IMR-90 (cell line): ENCODE measurements around the gene TACC2.

ENCODE experiments used
- CHD1 ChIP-seq: IDR thresholded peaks from 2 replicates; pipeline ENCODE4 v1.6.1; 2012; ENCODE audit warnings: low read depth, low read length, improper control_type of control experiment
- CTCF ChIP-seq: conservative IDR thresholded peaks from 2 replicates; pipeline ENCODE4 v1.5.1; 2012; ENCODE audit warnings: mild to moderate bottlenecking, low read depth, low read length, improper control_type of control experiment
- POLR2A ChIP-seq: IDR thresholded peaks from 2 replicates; pipeline ENCODE4 v1.6.1; 2012; ENCODE audit warnings: mild to moderate bottlenecking, low read depth, low read length
- RAD21 ChIP-seq: IDR thresholded peaks from 2 replicates; pipeline ENCODE4 v1.6.1; 2012; ENCODE audit warnings: low read length, improper control_type of control experiment
- RCOR1 ChIP-seq: IDR thresholded peaks from 2 replicates; pipeline ENCODE4 v1.6.1; 2012; ENCODE audit warnings: mild to moderate bottlenecking, low read length, improper control_type of control experiment; ENCODE audit not compliant: insufficient replicate concordance
- RFX5 ChIP-seq: IDR thresholded peaks from 2 replicates; pipeline ENCODE4 v1.8.0; 2012; ENCODE audit warnings: low read depth, mild to moderate bottlenecking, low read length, moderate library complexity
- USF2 ChIP-seq: fragments of 150-350 bp; IDR thresholded peaks from 2 replicates; pipeline ENCODE4 v1.6.1; 2017; ENCODE audit warnings: mild to moderate bottlenecking, antibody characterized with exemption, low read length, low read depth

- TF ChIP-seq RAD21 (no peak), CTCF (no peak), POLR2A (no peak), USF2 (no peak), RCOR1 (no peak), RFX5 (no peak), CHD1 (no peak)
Measured at GRCh38 chr10:122096705-122097104, 107.7 kb downstream of the TACC2 start.
